AG08395 (cell line): ENCODE data around the gene PDZRN4.
"Not testable (repeated sequence)": the region's sequence is repeated elsewhere in the genome, so short reads cannot be mapped to it uniquely, and the experiment has no call there.

Experiments used
- DNase-seq: peaks from one replicate; pipeline ENCODE4 v3.0.0; 2012; ENCODE audit warnings: mixed read lengths, low spot score

Gene PDZRN4

GRCh38 chr12:41188058-41188840 is at the start of gene PDZRN4:
Gene PDZRN4, plus strand, starts transcription at chr12:41188320.
- no peak for DNase-seq

GRCh38 chr12:41140117-41140516 is 48.0 kb upstream of the PDZRN4 start:
- no peak for DNase-seq

- no peak for DNase-seq
Measured at GRCh38 chr12:41141104-41141503, 47.0 kb upstream of the PDZRN4 start.

- DNase-seq, result no peak
Measured at GRCh38 chr12:41142376-41142775, 45.7 kb upstream of the PDZRN4 start.

- DNase-seq, result no peak
Measured at GRCh38 chr12:41151793-41152192, 36.3 kb upstream of the PDZRN4 start.

GRCh38 chr12:41162461-41162860 is 25.7 kb upstream of the PDZRN4 start:
- DNase-seq, result no peak

- DNase-seq, result no peak
Measured at GRCh38 chr12:41167701-41168100, 20.4 kb upstream of the PDZRN4 start.

GRCh38 chr12:41174602-41175001 is 13.5 kb upstream of the PDZRN4 start:
- no peak for DNase-seq

GRCh38 chr12:41179507-41179906 is 8.6 kb upstream of the PDZRN4 start:
- DNase-seq, result not testable (repeated sequence)

- no peak for DNase-seq
Measured at GRCh38 chr12:41184864-41185263, 3.3 kb upstream of the PDZRN4 start.

- no peak for DNase-seq
Measured at GRCh38 chr12:41186026-41186425, 2.1 kb upstream of the PDZRN4 start.

GRCh38 chr12:41188841-41189394 is 798 bp downstream of the PDZRN4 start:
- no peak for DNase-seq

- no peak for DNase-seq
Measured at GRCh38 chr12:41189395-41190251, 1.5 kb downstream of the PDZRN4 start.

GRCh38 chr12:41190338-41190737 is 2.2 kb downstream of the PDZRN4 start:
- no peak for DNase-seq

- DNase-seq, result not testable (repeated sequence)
Measured at GRCh38 chr12:41191549-41191948, 3.4 kb downstream of the PDZRN4 start.

- DNase-seq, result no peak
Measured at GRCh38 chr12:41193311-41193710, 5.2 kb downstream of the PDZRN4 start.

- no peak for DNase-seq
Measured at GRCh38 chr12:41202051-41202450, 13.9 kb downstream of the PDZRN4 start.

- DNase-seq, result no peak
Measured at GRCh38 chr12:41205070-41205709, 17.1 kb downstream of the PDZRN4 start.

- DNase-seq, result no peak
Measured at GRCh38 chr12:41206298-41206697, 18.2 kb downstream of the PDZRN4 start.

- no peak for DNase-seq
Measured at GRCh38 chr12:41211448-41211847, 23.3 kb downstream of the PDZRN4 start.

- no peak for DNase-seq
Measured at GRCh38 chr12:41212625-41213024, 24.5 kb downstream of the PDZRN4 start.

- DNase-seq, result no peak
Measured at GRCh38 chr12:41213107-41213506, 25.0 kb downstream of the PDZRN4 start.
